Activated T-helper 1 cell treated with anti-CD3 and anti-CD28 coated beads, Interleukin-12 subunit alpha, Interleukin-12 subunit beta, Interleukin-2, Interleukin-4 antibody, amounts not matched to agents 30 ng/mL and 10 ng/mL and 1 ng/mL, durations not matched to agents 14 hours and 24 hours and 36 hours (primary cell): ENCODE measurements around the gene PRDM11. TPM values are rescaled to one million over a fixed set of nuclear protein-coding genes. Genes with fewer than 3 reads are reported as not detected.

Source experiments
- DNase-seq: peaks from one replicate; pipeline ENCODE4 v3.0.0; 2021; ENCODE audit warnings: low spot score
- H3K27ac Mint-ChIP-seq: one replicate; pipeline ENCODE4 v1.8.0; 2021; ENCODE audit warnings: mild to moderate bottlenecking, mixed read lengths
- H3K27me3 Mint-ChIP-seq: one replicate; pipeline ENCODE4 v1.8.0; 2022; ENCODE audit warnings: mild to moderate bottlenecking, moderate library complexity, mixed read lengths; ENCODE audit not compliant: insufficient read depth
- H3K36me3 Mint-ChIP-seq: one replicate; pipeline ENCODE4 v1.8.0; 2021; ENCODE audit warnings: low read depth, mixed read lengths
- H3K4me1 Mint-ChIP-seq: one replicate; pipeline ENCODE4 v1.8.0; 2021; ENCODE audit warnings: low read depth, mixed read lengths
- H3K4me3 Mint-ChIP-seq: one replicate; pipeline ENCODE4 v1.8.0; 2021; ENCODE audit warnings: mild to moderate bottlenecking, moderate library complexity, mixed read lengths
- H3K9me3 Mint-ChIP-seq: one replicate; pipeline ENCODE4 v1.8.0; 2021; ENCODE audit warnings: mixed read lengths
- intact Hi-C: fragments of 100-400 bp; cut with micrococcal nuclease; formaldehyde crosslinking; loops from one replicate; pipeline ENCODE4 v1.15.1; 2024
- total RNA-seq: library from RNA; stranded (reverse); gene quantifications from 2 replicates; pipeline ENCODE4 v1.2.3, GENCODE V29; 2022

PRDM11 gene
- total RNA-seq, 1 donor from 2014 or later: 2.2 TPM

DNA sequence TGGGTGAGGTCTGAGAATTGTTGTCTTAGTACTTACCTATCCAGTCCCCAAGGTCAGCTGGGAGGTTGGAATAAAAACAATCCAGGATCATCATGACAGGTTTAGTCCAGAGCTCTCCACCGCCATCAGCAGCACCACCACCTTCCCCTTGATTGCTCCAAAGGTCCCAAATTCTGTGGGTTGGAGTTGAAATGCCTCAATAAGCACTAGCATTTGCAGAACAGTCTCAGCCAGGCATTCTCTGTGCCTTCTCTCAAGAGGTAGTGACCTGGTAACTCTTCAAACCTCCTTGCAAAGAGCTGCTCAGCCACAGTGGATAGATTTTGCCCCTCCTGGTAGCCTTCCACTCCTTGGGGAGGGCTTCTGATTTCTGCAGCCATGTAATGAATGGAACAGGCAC is 69.6 kb downstream of the PRDM11 start:
- no peak overlapping the region for H3K27ac Mint-ChIP-seq
- H3K36me3 Mint-ChIP-seq: no peaks in the 10 kb centered on the region
- peaks cover 2% of the 10 kb centered on the region for H3K27me3 Mint-ChIP-seq
- H3K9me3 Mint-ChIP-seq: no peaks in the 10 kb centered on the region
- no peak overlapping the region for H3K4me3 Mint-ChIP-seq
- intact Hi-C loops: no loop called here
- no peak for DNase-seq
- peaks cover 12% of the 10 kb centered on the region for H3K4me1 Mint-ChIP-seq

DNA sequence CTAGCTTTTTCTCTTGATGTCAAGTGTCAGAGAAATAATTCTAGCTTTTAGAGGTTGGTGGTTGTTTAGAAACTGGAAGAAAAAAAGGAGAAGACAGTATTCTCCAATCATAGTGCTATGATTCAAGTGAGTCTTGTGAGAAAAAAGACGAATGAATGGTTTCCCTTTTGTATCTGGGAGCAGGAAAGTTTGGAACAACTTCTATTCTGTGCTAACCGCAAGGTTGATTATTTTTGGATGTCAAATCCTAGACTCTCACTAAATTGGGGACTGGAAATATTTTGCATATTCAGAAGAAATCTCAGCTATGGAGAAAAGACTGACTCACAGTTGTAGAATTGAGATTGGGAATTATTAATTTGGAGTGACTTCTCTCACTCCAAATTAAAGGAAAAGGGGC is 70.5 kb downstream of the PRDM11 start:
- H3K4me1 Mint-ChIP-seq: peaks cover 12% of the 10 kb centered on the region
- H3K9me3 Mint-ChIP-seq: no peaks in the 10 kb centered on the region
- H3K36me3 Mint-ChIP-seq: no peaks in the 10 kb centered on the region
- intact Hi-C loops: no loop called here
- H3K4me3 Mint-ChIP-seq: no peak overlapping the region
- no peak for DNase-seq
- H3K27me3 Mint-ChIP-seq: peaks cover 2% of the 10 kb centered on the region
- no peak overlapping the region for H3K27ac Mint-ChIP-seq

DNA sequence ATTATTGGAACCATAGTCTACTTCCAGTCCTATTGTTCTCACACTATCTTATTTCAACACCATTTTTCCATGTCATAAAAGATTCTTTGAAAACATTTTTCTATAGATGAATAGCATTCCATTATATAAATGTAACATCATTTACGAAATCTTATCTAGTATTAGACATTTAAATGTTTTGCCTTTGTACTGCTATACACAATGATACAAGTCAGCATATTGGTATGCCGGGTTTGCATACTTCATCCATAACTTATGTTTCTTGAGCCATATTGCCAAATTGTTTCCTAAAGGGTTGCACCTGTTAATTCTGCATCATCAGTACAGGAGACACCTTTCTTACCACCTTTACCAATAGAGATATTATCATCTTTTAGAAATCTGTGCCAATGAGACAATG is 71.6 kb downstream of the PRDM11 start:
- intact Hi-C loops: no loop called here
- Mint-ChIP-seq H3K27me3 (peaks cover 2% of the 10 kb centered on the region), H3K4me1 (peaks cover 12% of the 10 kb centered on the region)

DNA sequence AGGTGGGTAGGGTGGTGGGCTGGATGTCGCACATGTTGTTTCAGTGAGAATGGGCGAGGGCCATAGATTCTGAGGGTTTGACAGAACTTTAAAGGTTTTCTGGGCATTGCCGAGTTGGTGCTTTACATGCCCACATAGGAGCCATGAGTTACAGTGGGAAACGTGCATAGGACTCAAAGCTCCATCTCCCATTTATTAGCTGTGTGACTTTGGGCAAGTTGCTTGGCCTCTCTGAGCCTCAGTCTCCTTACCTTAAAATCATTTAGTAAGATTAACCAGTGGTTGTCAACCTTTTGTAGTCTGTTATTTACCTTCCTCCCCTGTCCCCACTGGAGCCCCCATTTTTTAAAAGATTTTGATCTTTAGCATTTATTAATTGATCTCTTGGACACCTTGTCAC is 72.3 kb downstream of the PRDM11 start:
- DNase-seq: no peak
- H3K36me3 Mint-ChIP-seq: no peaks in the 10 kb centered on the region

More for the DNA sequence above, 71.6 kb downstream of the PRDM11 start:
- no peaks in the 10 kb centered on the region for H3K9me3 Mint-ChIP-seq
- no peak overlapping the region for H3K4me3 Mint-ChIP-seq
- H3K27ac Mint-ChIP-seq: no peak overlapping the region
- no peak for DNase-seq
- H3K36me3 Mint-ChIP-seq: no peaks in the 10 kb centered on the region

DNA sequence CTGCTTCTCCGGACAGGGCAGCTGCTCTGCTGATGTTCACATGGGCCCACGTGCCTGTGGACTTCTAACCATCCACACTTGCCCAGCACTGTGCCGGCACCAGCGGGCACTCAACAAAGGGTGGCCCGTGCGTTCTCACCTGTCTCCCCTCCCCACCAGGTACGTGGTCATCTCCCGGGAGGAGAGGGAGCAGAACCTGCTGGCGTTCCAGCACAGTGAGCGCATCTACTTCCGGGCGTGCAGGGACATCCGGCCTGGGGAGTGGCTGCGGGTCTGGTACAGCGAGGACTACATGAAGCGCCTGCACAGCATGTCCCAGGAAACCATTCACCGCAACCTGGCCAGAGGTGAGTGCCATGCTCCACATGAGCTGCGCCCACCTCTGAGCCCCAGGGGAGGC is 73.0 kb downstream of the PRDM11 start:
- H3K36me3 Mint-ChIP-seq: no peaks in the 10 kb centered on the region
- H3K4me3 Mint-ChIP-seq: no peak overlapping the region
- H3K27me3 Mint-ChIP-seq: peaks cover 2% of the 10 kb centered on the region
- H3K4me1 Mint-ChIP-seq: peaks cover 12% of the 10 kb centered on the region
- no peaks in the 10 kb centered on the region for H3K9me3 Mint-ChIP-seq
- intact Hi-C loops: no loop called here
- H3K27ac Mint-ChIP-seq: no peak overlapping the region
- no peak for DNase-seq

More for the DNA sequence above, 72.3 kb downstream of the PRDM11 start:
- Mint-ChIP-seq H3K27ac (no peak overlapping the region), H3K4me3 (no peak overlapping the region), H3K27me3 (peaks cover 2% of the 10 kb centered on the region), H3K4me1 (peaks cover 12% of the 10 kb centered on the region), H3K9me3 (no peaks in the 10 kb centered on the region)
- intact Hi-C loops: no loop called here

DNA sequence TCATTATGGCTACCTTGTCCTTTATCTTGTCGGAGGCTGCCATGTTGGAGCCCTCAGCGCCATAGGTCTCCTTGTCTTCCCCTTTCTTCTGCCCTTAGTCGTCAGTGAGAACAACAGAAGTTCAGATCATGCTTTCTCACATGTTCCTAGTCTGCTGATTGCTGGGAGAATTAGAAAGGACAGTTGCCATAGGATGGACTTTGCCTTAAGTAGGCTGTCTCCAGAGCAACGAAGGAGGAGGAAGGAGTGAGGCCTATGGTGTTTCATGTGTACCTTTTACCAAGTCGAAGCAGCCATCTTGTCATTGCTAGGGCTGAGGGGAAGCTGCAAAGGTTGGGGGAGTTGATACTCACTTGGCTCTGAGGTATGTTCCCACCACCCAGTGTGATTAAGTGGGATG is 77.1 kb downstream of the PRDM11 start:
- intact Hi-C loops: no loop called here
- Mint-ChIP-seq H3K4me1 (no peaks in the 10 kb centered on the region), H3K9me3 (no peaks in the 10 kb centered on the region), H3K4me3 (no peak overlapping the region), H3K36me3 (no peaks in the 10 kb centered on the region), H3K27ac (no peak overlapping the region), H3K27me3 (peaks cover 2% of the 10 kb centered on the region)
- DNase-seq: no peak

DNA sequence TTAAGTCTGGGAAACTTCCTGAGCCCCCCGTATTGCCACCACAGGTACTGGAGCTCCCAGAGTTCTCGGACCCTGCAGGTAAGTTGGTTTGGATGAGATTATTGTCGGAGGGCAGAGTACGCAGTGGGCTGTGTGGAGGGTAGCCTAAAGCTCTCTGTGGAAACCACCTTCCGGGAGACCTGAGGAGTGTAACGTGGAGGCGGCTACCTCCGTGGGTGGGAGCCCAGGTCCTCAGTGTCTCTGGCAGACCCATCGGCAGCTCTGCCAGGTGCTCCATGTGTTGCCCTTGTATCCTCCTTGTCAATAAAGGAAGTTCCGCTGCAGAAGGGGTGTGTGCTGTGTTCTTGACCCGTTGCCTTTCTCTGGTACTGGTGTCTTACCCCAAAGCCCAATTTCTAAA is 78.3 kb downstream of the PRDM11 start:
- no peaks in the 10 kb centered on the region for H3K4me1 Mint-ChIP-seq
- H3K36me3 Mint-ChIP-seq: no peaks in the 10 kb centered on the region
- no peak for DNase-seq
- intact Hi-C loops: no loop called here
- H3K9me3 Mint-ChIP-seq: no peaks in the 10 kb centered on the region
- no peaks in the 10 kb centered on the region for H3K27me3 Mint-ChIP-seq
- no peak overlapping the region for H3K27ac Mint-ChIP-seq
- H3K4me3 Mint-ChIP-seq: no peak overlapping the region

DNA sequence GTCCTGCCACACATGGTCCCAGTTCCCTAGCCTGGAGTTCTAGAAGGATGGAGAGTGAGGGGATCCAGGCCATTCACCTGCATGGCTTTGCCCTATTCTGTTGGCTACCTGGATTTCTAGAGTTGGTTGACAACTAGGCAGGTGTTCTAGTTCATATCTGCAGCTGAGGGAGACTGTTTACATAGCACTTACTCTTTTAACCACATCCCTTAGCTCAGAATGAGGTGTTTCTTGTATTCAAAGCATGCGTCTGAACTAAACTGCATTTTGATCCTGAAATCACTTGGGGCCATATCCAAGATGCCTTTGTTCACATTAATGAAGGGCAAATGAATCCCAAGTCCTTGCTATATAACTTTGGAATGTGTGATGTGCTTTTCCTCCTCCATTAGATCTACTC is 78.8 kb downstream of the PRDM11 start:
- H3K4me1 Mint-ChIP-seq: no peaks in the 10 kb centered on the region

DNA sequence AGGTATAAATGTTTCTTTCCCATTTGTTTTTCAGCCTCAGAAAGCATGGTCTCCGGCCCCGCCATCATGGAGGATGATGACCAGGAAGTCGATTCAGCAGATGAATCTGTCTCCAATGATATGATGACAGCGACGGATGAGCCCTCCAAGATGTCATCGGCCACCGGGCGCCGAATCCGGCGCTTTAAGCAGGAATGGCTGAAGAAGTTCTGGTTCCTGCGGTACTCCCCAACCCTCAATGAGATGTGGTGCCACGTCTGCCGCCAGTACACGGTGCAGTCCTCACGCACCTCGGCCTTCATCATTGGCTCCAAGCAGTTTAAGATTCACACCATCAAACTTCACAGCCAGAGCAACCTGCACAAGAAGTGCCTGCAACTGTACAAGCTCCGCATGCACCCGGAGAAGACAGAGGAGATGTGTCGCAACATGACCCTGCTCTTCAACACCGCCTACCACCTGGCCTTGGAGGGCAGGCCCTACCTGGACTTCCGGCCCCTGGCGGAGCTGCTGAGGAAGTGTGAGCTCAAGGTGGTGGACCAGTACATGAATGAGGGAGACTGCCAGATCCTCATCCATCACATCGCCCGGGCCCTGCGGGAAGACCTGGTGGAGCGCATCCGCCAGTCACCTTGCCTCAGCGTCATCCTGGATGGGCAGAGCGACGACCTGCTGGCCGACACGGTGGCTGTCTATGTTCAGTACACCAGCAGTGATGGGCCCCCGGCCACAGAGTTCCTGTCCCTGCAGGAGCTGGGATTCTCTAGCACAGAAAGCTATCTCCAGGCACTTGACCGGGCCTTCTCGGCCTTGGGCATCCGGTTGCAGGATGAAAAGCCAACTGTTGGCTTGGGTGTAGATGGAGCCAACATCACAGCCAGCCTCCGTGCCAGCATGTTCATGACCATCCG is 79.8 kb downstream of the PRDM11 start:
- H3K27me3 Mint-ChIP-seq: no peaks in the 10 kb centered on the region
- no peaks in the 10 kb centered on the region for H3K9me3 Mint-ChIP-seq
- H3K4me3 Mint-ChIP-seq: no peak overlapping the region
- no peaks in the 10 kb centered on the region for H3K4me1 Mint-ChIP-seq
- DNase-seq: no peak
- intact Hi-C loops: no loop called here
- no peaks in the 10 kb centered on the region for H3K36me3 Mint-ChIP-seq
- H3K27ac Mint-ChIP-seq: no peak overlapping the region

More for the DNA sequence above, 78.8 kb downstream of the PRDM11 start:
- intact Hi-C loops: no loop called here
- Mint-ChIP-seq H3K9me3 (no peaks in the 10 kb centered on the region), H3K27me3 (no peaks in the 10 kb centered on the region), H3K4me3 (no peak overlapping the region), H3K36me3 (no peaks in the 10 kb centered on the region), H3K27ac (no peak overlapping the region)
- no peak for DNase-seq

DNA sequence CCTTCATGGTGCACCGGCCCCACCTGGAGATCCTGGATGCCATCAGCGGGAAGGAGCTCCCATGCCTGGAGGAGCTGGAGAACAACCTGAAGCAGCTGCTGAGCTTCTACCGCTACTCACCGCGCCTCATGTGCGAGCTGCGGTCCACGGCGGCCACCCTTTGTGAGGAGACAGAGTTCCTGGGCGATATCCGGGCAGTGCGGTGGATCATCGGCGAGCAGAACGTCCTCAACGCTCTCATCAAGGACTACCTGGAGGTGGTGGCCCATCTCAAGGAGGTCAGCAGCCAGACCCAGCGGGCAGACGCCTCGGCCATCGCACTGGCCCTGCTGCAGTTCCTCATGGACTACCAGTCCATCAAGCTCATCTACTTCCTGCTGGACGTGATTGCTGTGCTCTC is 80.5 kb downstream of the PRDM11 start:
- intact Hi-C loops: no loop called here
- H3K4me3 Mint-ChIP-seq: no peak overlapping the region
- no peak overlapping the region for H3K27ac Mint-ChIP-seq
- H3K36me3 Mint-ChIP-seq: no peaks in the 10 kb centered on the region
- no peaks in the 10 kb centered on the region for H3K27me3 Mint-ChIP-seq
- no peak for DNase-seq
- H3K9me3 Mint-ChIP-seq: no peaks in the 10 kb centered on the region
- H3K4me1 Mint-ChIP-seq: no peaks in the 10 kb centered on the region

DNA sequence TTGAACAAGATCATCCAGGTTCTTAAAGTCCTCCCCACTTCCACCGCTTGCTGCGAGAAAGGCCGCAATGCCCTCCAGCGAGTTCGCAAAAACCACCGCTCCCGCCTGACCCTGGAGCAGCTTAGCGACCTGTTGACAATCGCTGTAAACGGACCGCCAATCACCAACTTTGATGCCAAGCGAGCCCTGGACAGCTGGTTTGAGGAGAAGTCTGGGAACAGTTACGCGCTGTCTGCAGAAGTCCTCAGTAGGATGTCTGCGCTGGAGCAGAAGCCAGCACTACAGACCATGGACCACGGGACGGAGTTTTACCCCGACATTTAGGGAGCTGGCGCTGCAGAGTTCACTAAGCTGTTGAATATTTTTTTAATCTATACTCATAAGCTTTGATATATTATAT is 81.4 kb downstream of the PRDM11 start:
- H3K4me1 Mint-ChIP-seq: no peaks in the 10 kb centered on the region
- intact Hi-C loops: no loop called here
- no peaks in the 10 kb centered on the region for H3K36me3 Mint-ChIP-seq
- H3K27ac Mint-ChIP-seq: no peak overlapping the region
- no peak overlapping the region for H3K4me3 Mint-ChIP-seq
- DNase-seq: no peak
- no peaks in the 10 kb centered on the region for H3K27me3 Mint-ChIP-seq
- H3K9me3 Mint-ChIP-seq: no peaks in the 10 kb centered on the region

DNA sequence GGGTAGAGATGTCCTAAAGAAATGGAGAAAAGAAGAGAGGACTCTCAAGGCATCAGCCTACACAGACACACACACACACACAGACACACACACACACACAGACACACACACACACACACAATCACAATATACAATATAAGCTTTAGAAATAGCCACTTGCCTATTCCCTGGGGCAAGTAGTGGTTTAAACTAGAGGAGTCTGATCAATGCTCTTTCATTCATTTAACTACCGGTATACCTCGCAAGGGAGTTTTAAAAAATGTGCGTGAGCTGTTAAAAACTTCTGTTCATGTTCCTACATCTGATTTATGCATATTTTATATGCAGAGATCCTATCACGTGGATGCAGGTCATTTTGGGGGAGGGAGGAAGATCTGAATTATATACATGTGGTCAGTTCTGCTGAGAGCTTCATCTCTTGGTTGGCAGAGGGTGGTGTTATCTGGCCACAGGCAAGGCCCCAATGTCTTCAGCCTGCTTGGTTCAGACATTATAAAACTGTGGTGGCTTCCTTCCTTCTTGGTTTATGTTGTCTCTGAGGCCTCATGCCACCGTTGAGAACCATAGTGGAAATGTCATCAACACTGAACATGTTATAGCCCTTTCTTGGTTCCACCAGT is 83.1 kb downstream of the PRDM11 start:
- no peaks in the 10 kb centered on the region for H3K27me3 Mint-ChIP-seq
- no peaks in the 10 kb centered on the region for H3K4me1 Mint-ChIP-seq
- intact Hi-C loops: no loop called here
- no peaks in the 10 kb centered on the region for H3K9me3 Mint-ChIP-seq
- no peak for DNase-seq
- no peak overlapping the region for H3K27ac Mint-ChIP-seq
- H3K4me3 Mint-ChIP-seq: no peak overlapping the region
- H3K36me3 Mint-ChIP-seq: no peaks in the 10 kb centered on the region

DNA sequence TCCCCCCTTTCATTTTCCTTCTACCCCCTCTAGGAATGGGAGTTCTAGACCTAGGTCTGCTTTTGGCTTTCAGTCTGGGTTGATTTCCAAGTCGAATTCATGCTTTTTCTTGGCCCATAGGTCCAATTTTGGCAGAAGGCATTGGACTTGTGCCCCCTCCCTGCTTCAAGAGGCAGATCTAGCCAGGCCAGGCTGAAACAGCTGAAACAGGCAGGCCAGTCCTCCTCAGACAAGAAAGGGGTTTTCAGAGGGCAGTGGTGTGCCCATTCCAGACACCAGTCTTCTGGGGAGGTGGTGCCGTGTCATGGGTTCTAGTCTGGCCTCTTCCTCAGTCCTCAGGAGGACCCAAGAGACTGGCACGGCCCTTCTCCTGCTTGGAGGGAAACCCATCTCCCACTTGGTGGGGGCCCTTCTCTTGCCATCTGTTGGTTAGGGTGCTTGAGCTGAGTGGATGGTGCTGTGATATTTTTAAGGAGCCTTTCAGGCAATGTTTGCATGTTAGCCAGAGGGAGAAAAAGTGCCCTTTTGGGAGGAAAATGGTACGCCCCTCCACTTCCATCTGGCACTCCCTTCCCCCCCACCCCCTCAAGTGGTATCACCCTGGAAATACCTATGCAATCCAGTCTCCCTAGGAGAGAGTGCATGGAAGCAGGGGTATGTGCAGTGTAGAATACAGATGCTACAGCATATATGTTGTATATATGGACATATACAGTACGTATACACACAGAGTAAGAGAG is 86.1 kb downstream of the PRDM11 start:
- H3K4me1 Mint-ChIP-seq: no peaks in the 10 kb centered on the region
- no peak overlapping the region for H3K4me3 Mint-ChIP-seq
- no peak for DNase-seq
- intact Hi-C loops: no loop called here
- no peaks in the 10 kb centered on the region for H3K36me3 Mint-ChIP-seq
- no peaks in the 10 kb centered on the region for H3K9me3 Mint-ChIP-seq
- H3K27me3 Mint-ChIP-seq: peaks cover 7% of the 10 kb centered on the region
- H3K27ac Mint-ChIP-seq: no peak overlapping the region
